ENCODE data around the gene MFSD11. TPM values are rescaled to one million over a fixed set of nuclear protein-coding genes. Genes with fewer than 3 reads are reported as not detected.
"Not testable (repeated sequence)": the region's sequence is repeated elsewhere in the genome, so short reads cannot be mapped to it uniquely, and the experiment has no call there.

MFSD11 gene
- total and polyA plus RNA-seq, 11 donors: 14.3 to 36.5 (median 25.3) TPM

DNA sequence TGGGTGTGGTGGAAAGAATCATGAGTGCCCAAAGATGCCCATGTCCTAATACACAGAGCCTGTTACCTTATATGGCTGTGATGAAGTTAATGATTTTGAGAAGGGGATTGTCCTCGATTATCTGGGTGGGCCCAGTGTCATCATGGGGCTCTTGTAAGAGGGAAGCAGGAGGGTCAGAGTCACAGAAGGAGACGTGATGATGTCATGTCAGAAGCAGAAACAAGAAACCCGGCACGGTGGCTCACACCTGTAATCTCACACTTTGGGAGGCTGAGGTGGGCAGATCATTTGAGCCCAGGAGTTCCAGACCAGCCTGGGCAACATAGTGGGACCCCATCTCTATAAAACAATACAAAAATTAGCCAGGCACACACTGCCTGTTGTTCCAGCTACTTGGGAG is 75.0 kb downstream of the MFSD11 start:
- no peak for DNase-seq
- Histone ChIP-seq H3K27ac (no peak overlapping the region), H3K9me3 (no peaks in the 10 kb centered on the region), H3K36me3 (no peaks in the 10 kb centered on the region), H3K4me1 (peaks cover 0 to 5% (median 0%) of the 10 kb centered on the region in 12 donors), H3K27me3 (no peaks in the 10 kb centered on the region), H3K4me3 (no peak overlapping the region)
- TF ChIP-seq, protein P1, sequence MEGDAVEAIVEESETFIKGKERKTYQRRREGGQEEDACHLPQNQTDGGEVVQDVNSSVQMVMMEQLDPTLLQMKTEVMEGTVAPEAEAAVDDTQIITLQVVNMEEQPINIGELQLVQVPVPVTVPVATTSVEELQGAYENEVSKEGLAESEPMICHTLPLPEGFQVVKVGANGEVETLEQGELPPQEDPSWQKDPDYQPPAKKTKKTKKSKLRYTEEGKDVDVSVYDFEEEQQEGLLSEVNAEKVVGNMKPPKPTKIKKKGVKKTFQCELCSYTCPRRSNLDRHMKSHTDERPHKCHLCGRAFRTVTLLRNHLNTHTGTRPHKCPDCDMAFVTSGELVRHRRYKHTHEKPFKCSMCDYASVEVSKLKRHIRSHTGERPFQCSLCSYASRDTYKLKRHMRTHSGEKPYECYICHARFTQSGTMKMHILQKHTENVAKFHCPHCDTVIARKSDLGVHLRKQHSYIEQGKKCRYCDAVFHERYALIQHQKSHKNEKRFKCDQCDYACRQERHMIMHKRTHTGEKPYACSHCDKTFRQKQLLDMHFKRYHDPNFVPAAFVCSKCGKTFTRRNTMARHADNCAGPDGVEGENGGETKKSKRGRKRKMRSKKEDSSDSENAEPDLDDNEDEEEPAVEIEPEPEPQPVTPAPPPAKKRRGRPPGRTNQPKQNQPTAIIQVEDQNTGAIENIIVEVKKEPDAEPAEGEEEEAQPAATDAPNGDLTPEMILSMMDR (IDR thresholded peaks at IDR 0.05): no peak
- TF ChIP-seq POLR2A (IDR thresholded peaks at IDR 0.05): no peak
- ATAC-seq: no peak
- intact Hi-C loops (cut with DNase I): no loop called here
- 73 to 80% (median 76%) methylated on average over 4 of the region's 4 CpGs for WGBS, 4 donors

DNA sequence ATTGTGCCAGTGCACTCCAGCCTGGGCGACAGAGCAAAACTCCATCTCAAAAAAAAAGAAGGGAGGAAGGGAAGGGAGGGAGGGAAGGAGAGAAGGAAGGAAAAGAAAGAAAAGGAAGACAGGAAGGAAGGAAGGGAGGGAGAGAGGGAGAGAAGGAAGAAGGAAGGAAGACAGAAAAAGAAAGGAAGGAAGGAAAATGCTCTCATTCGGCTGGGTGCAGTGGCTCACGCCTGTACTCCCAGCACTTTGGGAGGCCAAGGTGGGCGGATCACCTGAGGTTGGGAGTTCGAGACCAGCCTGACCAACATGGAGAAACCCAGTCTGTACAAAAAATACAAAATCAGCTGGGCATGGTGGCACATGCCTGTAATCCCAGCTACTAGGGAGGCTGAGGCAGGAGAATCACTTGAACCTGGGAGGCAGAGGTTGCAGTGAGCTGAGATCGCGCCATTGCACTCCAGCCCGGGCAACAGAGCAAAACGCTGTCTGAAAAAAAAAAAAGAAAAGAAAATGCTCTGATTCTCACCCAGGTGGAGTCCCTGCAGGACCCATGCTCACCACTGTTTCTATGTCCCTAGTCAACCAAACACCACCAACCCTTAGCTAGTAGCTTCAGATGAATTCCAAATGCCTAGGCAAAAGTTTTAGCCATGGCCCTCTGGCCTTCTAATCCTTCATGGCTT is 78.1 kb downstream of the MFSD11 start:
- ATAC-seq, H3K27me3 ChIP-seq, H3K4me1 ChIP-seq, H3K27ac ChIP-seq, H3K4me3 ChIP-seq, H3K9me3 ChIP-seq, DNase-seq, H3K36me3 ChIP-seq: not testable (repeated sequence)
- intact Hi-C loops (cut with DNase I): loop anchor here in 2 of 10 donors (2.0 to 5.0 kb wide), 2 partner anchors 241 to 251 kb away; no protein-coding TSS in a partner anchor
- WGBS, 4 donors: 68 to 78% (median 72%) methylated on average over 9 of the region's 9 CpGs

DNA sequence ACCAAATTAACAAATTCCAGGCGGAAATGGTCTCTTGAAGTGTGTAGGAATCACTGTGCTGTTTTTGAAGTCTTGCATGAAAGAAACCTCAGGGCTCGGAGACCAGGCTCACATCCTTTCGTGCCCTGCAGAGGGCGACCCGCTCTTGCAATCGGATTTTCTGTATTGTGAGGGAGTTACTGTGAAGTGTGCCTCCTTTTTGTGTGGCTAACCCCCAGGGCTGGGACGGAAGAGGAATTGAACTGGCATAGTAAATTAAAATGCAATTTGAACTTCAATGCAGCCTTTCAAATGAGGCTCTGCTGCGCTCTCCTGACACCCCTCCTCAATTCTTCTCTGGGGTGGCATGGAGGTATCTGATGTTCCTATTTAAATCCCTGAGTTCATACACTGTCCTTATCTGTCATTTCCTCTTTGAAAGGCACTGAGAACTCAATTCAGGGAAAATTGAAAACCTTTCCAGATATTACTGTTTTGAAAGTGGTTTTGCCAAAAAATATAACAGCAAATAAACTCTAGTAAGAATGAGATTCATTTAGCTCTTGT is 78.7 kb downstream of the MFSD11 start:
- Histone ChIP-seq H3K4me1 (peaks cover 0 to 5% (median 0%) of the 10 kb centered on the region in 12 donors), H3K27ac (no peak overlapping the region), H3K9me3 (no peaks in the 10 kb centered on the region), H3K36me3 (no peaks in the 10 kb centered on the region), H3K4me3 (no peak overlapping the region), H3K27me3 (peaks cover 0 to 10% (median 0%) of the 10 kb centered on the region in 9 donors)
- 8 to 13% (median 9%) methylated on average over 8 of the region's 8 CpGs for WGBS, 4 donors
- ATAC-seq: peak in 2 of 4 donors; percentile 48 to 62
- no peak for DNase-seq
- intact Hi-C loops (cut with DNase I): loop anchor here in 2 of 10 donors (2.0 to 5.0 kb wide), 2 partner anchors 241 to 250 kb away; no protein-coding TSS in a partner anchor
- no peak for TF ChIP-seq POLR2A (IDR thresholded peaks at IDR 0.05)
- TF ChIP-seq, protein P1 (IDR thresholded peaks at IDR 0.05): peak; percentile 18 to 60 (median 44)

DNA sequence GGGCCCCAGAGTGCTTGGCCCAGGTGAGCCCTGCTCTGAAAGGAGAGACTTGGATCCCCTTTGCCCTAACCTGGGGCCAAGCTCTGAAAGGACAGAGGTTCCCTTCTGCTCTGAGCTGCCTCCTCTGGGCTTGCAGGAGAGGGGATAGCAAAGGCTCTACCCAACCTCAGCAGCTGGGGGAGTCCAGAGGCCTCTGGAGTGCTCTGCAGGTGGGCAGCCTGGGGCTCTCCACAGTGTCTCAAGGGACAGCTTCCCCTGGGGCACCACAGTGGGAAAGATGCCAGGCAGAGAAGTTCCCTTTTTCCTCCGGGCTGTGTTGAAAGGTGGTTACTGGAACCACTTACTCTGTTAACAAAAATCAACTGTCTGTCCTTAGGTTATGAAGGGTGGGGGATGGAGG is 82.1 kb downstream of the MFSD11 start:
- Histone ChIP-seq H3K9me3 (no peaks in the 10 kb centered on the region), H3K4me1 (peaks cover 0 to 5% (median 0%) of the 10 kb centered on the region in 12 donors), H3K36me3 (no peaks in the 10 kb centered on the region), H3K27ac (no peak overlapping the region), H3K4me3 (no peak overlapping the region), H3K27me3 (peaks cover 0 to 10% (median 0%) of the 10 kb centered on the region in 9 donors)
- no peak for ATAC-seq
- no peak for TF ChIP-seq POLR2A (IDR thresholded peaks at IDR 0.05)
- TF ChIP-seq, protein P1 (IDR thresholded peaks at IDR 0.05): no peak
- no peak for DNase-seq
- intact Hi-C loops (cut with DNase I): no loop called here
- WGBS, 4 donors: 17 to 38% (median 28%) methylated on average over 1 of the region's 1 CpG

Data from heart left ventricle (tissue), 16 donors.